NCI-H460 (cell line): Measurements from ENCODE around the gene RASD2. TPM values are rescaled to one million over a fixed set of nuclear protein-coding genes. Genes with fewer than 3 reads are reported as not detected.

Experiments used
- DNase-seq: peaks from one replicate; pipeline ENCODE4 v3.0.0-alpha.2; 2016; ENCODE audit warnings: low read depth; ENCODE audit errors: extremely low read depth
- total RNA-seq: library from RNA; depleted of rRNA; stranded (reverse); fragments of >200 nt; shearing (Covaris generic); gene quantifications from 2 replicates; pipeline ENCODE4 v1.2.3, GENCODE V29; 2014

The RASD2 gene
- total RNA-seq, 1 experiment from 2014 or later, result 0.02 TPM

DNA sequence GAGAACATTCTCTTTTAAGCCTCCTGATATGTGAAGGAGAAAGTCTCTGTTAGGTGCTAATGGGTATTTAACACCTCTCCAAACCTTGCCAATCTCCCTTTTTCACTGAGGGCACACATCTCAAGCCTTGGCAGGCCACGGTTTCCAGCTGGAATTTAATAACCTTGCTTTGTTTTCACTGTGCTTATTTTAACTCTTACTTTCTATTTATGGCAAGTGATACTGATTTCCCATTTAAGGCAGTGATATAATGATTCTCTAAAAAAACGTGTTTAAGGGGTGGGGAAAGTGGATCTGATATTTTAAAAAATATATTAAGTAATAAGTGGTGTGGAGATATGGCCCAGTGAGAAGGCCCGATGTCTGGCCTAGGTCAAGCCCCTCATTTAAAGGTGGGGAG, 1.1 kb upstream of the RASD2 start:
- no peak for DNase-seq

DNA sequence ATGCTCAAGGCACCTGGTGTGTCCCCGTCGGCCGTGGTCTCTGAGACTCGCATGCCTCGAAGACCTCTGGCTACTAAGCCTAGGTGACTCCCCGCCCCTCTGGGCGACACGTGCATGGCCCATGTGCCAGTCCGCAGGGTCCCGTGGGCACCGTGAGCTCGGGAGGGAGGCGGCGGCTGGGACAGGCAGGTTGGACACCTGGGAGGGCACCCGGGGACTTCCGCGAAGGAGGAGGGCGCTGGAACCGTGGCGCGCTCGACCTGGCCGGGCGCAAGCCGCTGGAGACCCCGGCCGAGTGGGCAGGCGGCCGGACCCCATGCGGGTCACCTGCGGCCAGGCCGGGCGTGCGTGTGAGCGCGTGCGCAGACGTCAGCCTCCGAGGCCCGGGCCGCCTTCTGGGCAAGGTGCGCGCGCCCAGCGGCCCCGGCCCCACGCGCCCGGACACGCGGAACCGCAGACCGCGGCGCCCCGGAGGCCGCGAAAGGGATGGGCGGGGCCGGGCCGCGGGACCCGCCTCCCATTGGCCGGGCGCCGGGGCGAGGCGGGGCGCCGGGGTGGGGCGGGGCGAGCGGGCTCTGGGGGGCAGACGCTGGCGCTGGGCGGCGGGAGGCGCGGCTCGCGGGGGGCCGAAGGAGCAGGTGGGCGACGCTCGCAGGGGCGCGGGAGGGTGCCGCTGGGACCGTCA, 579 bp upstream of the RASD2 start:
- peak; percentile 26 for DNase-seq

DNA sequence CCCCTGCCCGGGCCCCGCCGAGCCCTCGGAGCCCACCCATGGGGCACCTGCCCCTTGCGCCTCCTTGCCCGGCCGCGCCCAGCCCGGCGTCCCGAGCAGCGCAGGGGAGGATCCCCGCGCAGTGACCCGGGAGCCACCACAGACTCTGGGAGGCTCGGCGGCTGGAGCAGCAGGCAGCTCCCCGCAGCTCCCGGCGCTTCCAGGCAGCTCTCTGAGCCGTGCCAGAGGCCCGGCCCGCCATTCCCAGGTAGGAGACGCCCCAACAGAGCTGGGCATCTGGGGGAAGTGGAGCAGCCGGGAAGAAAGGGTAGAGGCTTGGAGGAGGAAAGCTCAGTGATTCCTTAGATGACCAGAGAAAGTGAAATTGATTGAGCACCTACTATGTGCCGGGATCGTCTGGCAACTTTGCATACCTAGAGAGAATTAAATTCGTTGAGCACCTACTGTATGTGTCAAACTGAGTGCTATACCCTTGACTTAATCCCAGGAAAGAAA, 670 bp downstream of the RASD2 start:
- DNase-seq, result no peak

DNA sequence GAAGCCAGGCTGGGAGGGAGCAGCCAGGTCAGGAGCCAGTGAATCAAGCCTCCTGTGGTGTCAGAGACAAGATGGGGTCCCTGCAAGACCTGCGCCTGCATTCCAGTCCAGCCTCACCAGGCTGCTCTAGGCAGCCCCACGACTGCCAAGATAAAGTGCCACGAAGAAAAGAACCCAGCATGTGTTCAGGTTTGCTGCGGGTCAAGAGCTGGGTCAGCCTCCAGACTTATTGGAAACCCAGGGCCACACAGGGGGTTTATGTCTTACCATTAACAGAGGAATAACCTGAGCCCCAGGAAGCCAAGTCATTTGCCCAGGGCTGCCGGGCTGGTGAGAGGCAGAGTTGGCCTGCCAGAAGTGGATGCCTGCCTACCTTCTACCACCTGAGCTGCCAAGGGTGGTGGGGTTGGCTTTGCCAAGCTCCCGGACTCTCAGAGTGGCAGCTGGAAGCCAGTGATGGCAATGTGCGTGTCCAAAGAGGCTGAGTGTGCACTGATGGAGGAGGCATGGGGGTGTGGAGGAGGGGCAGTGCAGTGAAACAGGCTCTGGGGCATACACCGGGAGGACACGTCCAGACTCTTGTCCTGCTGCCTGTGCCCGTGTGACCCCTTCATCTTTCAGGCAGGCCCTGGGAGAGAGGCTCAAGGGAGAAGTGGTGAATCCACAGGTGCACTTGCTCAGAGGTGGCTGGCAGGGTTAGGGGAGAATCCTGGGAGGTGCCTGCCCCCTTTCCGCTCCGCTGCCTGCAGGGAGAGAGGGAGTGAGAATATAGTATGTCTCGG, 1.7 kb downstream of the RASD2 start:
- DNase-seq, result no peak

DNA sequence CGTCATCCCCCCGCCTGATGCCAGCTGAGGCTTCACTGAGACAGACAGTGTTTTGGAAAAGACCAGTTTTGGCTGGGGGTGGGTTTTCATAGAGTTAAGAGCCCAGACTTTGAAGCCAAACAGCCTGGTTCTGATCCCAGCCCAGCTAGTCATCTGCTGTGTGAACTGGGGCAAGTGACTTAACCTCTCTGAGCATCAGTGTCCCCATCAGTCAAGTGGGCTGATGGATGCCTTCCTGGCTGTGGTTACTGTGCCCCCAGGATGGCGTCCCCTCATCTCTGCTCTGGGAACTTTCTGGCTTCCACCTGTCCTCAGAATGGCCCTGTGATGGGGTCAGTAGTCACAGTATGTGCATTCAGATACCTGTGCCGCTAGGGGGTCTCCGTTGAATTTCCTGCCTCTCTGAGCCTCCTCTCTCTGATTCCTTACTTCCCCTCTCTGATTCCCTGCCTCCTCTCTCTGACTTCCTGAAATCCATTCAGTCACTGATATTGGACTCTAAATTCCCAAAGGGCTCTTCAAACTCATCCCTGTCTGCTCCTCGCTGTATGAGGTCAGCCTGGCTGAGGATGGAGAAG, 2.4 kb downstream of the RASD2 start:
- DNase-seq, result no peak

DNA sequence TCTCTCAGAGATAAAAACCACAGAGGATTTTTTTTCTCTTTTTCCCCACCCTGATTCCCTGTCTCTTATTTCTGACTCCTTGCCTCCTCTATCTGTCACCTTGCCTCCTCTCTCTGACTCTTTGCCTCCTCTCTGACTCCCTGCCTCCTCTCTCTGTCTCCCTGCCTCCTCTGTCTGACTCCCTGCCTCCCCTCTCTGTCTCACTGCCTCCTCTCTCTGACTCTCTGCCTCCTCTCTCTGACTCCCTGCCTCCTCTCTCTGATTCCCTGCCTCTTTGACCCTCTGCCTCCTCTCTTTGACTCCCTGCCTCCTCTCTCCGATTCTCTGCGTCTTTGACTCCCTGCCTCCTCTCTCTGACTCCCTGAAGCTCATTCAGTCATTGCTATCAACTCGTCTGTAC, 3.1 kb downstream of the RASD2 start:
- DNase-seq, result no peak

DNA sequence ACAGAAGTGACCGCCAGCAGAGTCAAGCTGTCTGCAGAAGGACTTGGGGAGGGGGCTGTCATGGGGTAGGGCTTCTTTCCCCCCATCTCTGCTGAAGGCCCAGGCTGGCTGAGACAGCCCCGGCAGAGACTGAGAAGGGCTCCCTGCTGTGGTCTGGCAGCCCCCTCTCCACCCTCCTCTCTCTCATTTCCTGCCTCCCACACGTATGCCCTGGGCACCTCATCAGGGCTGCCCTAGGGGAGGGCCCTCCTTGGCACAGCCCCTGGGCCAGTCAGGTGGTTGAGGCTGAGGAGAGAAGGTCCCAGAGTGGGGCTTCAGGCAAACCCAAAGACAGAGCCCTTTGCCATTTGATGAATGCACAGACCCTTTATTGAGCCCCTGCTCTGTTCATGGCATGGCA, 3.6 kb downstream of the RASD2 start:
- no peak for DNase-seq

DNA sequence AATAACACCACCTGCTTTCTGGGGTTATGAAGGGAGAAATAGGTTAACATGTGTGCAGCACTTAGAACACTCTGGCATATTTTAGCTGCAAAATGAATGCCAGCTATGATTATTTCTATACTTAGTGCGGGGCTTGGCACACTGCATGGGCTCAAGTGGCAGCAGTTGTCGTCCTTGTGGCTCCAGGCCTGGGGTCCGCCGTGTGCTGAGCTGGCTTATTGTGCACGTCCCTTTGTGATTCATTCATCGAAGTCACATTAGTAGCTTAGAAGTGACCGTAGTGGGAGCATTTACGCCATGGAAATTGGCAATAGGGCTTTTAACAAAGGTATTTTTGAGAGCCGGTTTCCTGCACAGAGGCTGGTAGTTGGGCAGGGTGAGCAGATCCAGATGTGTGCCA, 4.2 kb downstream of the RASD2 start:
- DNase-seq, result no peak

DNA sequence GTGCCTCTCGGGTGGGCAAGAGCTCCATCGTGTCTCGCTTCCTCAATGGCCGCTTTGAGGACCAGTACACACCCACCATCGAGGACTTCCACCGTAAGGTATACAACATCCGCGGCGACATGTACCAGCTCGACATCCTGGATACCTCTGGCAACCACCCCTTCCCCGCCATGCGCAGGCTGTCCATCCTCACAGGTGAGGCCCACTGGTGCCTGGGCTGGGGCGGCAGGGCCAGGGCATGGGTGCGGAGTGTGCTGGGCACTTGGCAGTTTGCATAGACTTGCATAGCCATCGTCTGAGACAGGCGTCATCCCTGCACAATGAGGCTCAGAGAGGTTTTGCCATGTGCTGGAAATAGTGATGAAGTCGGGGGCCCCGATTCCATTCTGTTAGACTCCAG, 6.3 kb downstream of the RASD2 start:
- no peak for DNase-seq

DNA sequence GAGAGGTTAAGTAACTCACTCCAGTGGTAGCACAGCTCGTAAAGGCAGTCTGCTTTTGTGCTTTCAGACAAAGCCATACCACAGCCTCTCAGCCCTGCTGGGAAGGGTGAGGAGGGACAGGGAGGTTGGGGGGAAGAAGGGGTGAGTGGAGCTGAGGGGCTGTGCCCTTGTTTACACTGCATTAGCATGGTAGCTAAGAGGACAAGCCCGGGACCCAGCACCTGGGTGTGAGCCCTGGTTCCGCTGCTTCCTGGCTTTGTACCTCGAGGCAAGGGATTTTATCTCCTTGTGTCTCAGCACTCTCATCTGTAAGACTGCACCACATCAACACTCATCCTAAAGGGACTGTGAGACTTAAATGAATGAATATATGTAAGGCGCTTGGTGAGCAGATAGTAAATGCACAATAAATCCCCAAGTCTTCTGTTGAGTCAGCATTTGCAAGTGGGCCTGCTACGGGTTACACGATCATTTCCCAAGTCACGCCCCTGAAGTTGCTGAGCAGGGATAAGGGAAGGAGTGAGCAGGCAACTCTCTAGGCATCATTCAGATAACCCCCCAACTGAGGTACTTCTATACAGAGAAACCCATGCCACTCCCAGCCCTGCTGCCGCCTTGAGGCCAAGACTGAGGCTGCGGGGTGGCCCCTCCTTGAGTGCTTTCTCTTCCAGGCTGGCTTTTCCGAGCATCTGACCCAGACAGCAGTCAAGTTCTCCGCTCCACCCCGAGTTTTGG, 7.5 kb downstream of the RASD2 start:
- no peak for DNase-seq

DNA sequence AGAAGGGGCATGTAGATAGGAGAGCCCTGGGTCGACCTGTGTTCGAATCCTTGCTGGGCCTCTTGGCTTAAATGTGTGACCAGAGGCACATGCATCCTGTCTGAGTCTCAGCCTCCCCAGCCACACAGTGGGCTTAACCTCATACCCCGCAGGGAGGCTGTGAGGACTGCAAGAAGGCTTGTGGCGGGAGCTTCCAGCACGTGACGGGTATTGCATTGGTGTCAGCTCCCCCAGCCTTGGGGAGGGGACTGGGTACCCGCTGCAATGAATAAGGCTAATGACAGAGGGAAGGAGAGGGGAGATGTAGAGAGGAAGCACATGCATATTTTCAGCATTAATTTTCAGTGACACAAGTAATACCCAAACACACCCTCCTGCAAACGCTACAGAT, 8.1 kb downstream of the RASD2 start:
- DNase-seq, result no peak

DNA sequence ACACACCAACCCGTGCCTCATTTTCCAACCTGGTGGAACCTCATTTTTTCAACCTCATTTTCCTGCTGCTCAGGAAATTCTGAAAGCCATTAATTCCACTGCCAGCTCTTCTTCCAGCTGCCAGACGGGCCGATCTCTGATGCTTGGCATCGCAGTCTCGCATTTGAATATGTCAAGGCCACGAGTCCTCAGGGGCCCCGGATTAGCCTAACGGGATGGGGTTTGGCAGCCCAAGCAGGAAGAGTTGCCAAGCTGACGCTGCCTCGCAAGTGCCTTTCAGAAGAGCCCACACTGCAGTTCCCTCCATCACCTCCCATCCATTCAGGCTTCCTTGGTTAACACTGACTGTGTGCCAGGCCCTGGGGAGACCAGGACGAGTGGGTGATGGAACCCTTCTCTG, 8.7 kb downstream of the RASD2 start:
- DNase-seq, result no peak

DNA sequence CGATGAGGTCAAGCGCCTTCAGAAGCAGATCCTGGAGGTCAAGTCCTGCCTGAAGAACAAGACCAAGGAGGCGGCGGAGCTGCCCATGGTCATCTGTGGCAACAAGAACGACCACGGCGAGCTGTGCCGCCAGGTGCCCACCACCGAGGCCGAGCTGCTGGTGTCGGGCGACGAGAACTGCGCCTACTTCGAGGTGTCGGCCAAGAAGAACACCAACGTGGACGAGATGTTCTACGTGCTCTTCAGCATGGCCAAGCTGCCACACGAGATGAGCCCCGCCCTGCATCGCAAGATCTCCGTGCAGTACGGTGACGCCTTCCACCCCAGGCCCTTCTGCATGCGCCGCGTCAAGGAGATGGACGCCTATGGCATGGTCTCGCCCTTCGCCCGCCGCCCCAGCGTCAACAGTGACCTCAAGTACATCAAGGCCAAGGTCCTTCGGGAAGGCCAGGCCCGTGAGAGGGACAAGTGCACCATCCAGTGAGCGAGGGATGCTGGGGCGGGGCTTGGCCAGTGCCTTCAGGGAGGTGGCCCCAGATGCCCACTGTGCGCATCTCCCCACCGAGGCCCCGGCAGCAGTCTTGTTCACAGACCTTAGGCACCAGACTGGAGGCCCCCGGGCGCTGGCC, 11.0 kb downstream of the RASD2 start:
- DNase-seq, result no peak

DNA sequence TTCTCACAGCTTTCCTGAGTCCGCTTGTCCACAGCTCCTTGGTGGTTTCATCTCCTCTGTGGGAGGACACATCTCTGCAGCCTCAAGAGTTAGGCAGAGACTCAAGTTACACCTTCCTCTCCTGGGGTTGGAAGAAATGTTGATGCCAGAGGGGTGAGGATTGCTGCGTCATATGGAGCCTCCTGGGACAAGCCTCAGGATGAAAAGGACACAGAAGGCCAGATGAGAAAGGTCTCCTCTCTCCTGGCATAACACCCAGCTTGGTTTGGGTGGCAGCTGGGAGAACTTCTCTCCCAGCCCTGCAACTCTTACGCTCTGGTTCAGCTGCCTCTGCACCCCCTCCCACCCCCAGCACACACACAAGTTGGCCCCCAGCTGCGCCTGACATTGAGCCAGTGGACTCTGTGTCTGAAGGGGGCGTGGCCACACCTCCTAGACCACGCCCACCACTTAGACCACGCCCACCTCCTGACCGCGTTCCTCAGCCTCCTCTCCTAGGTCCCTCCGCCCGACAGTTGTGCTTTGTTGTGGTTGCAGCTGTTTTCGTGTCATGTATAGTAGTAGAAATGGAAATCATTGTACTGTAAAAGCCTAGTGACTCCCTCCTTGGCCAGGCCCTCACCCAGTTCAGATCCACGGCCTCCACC, 11.7 kb downstream of the RASD2 start:
- peak; percentile 22 for DNase-seq

DNA sequence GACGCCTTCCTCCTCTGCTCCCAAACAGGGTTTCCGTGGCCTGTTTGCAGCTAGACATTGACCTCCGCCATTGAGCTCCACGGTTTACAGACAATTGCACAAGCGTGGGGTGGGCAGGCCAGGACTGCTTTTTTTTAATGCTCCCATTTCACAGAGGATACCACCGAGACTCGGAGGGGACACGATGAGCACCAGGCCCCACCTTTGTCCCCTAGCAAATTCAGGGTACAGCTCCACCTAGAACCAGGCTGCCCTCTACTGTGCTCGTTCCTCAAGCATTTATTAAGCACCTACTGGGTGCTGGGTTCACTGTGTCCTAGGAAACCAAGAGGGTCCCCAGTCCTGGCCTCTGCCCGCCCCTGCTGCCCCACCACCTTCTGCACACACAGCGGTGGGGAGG, 12.2 kb downstream of the RASD2 start:
- no peak for DNase-seq

DNA sequence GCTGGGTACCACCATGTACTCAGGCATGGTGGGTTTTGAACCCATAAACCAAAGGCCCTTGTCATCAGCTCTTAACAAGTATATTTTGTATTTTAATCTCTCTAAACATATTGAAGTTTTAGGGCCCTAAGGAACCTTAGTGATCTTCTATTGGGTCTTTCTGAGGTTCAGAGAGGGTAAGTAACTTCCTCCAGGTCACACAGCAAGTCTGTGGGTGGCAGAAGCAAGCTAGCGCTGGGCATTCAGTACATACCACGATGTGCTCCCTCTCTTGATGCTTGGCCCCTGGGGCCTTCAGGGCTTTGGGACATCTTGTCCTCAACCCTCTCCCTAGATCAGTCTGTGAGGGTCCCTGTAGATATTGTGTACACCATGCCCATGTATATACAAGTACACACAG, 12.7 kb downstream of the RASD2 start:
- no peak for DNase-seq

DNA sequence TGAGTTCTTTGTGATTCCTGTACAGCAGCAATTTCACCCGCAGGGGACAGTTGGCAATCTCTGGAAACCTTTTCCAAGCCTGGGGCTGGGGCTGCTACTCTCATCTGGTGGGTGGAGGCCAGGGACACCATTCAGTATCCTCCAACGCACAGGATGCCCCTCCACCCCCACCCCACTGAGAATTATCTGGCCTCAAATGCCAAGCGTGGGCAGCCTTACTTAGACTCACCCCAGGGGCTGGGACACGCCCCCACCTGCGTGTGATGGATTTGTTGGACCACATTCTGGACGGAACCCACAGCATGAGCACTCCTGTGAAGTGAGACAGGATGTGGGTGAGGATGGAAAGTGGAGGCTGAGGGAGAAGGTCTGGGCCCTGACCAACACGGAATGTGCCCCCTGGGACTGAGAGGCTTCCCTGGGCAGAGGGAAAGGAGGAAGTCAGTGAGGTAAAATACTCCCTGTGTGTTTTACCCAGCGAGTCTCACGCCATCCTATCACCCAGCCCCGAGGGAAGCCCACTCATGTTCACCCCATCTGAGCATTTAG, 13.7 kb downstream of the RASD2 start:
- DNase-seq, result no peak

DNA sequence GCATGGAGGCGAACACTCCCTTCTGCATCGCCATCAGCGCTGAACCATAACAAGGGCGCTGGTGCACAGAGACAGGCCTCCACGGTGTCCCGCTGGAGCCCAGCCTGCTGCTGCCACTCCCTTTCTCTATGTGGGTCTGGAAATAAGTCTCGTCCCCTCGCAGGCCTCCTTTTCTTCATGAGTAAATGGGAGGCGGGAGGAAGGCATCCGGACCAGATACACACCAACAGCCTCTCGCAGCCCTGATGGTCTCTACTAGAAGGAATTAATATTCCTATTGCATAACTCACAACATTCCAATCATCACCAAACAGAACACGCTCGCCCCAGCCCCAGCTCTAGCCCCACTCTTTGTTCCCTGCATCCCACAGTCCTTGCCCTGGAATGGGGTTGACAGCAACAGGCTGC, 14.9 kb downstream of the RASD2 start:
- DNase-seq, result no peak

DNA sequence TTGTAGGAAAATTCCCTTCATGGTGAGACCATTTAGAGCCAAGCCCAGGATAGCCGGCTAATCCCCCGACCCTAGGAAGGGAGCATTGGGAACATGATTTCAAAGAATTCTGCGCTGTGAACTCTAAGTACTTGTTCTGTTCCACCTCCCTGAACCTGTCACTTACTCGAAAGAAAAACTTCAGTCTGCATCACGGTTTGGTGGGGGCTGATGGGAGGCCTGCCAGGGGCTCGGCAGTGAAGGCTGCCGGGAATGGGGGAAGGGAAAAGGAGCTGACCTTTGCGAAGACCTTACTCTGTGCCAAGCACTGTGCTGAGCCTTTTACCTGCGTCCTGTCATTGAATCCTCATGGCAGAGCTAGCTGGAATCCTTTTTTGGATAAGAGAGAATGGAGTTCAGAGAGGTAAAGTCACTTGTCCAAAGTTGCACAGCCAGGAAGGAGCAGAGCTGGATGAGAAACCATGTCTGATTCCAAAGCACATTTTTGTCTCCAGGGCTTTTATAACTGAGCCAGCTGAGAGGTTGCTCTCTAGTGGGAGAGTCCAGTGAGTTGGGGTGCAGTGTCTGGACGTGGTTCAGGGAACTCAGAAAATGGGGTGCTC, 15.4 kb downstream of the RASD2 start:
- no peak for DNase-seq

DNA sequence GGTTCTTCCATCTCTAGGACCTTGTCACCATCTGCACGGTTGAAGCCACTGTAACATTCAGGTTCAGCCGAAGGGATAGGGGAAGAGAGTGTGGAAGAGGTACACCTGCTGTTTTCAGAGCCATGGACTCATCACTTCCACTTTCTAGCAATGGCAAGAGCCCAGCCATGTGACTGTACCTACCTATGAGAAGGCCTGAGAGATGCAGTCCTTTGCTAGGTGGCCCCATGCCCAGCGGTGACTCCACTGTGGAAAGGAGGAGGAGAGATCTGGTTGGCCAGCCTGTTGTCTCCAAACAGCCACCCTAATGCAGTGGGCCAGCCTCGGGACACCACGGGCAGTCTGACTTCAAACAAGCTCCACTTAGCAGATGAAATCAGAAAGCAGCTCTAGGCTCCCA, 16.0 kb downstream of the RASD2 start:
- DNase-seq, result no peak
